Endothelial cell of umbilical vein (primary cell): ENCODE data around the gene HSFX1. TPM values are rescaled to one million over a fixed set of nuclear protein-coding genes. Genes with fewer than 3 reads are reported as not detected.

Experiments
- BruUV-seq: library from RNA; stranded (reverse); fragments of 400-500 nt; replicated peaks from 2 replicates; lab custom pipeline; 2021; lab: Mats Ljungman, UMichigan
- CTCF ChIA-PET: fragments of 300-600, 350-600 bp; sonication (Branson Sonifier 250); formaldehyde crosslinking; loops from one replicate; lab custom pipeline; 2021; ENCODE audit warnings: antibody characterized with exemption, inconsistent platforms; lab: Charles Lee
- POLR2A ChIA-PET: fragments of 300-600, 350-600 bp; sonication (Branson Sonifier 250); formaldehyde crosslinking; loops from one replicate; lab custom pipeline; 2021; ENCODE audit warnings: antibody characterized with exemption, inconsistent platforms; lab: Charles Lee
- DNase-seq: peaks from one replicate; pipeline ENCODE4 v3.0.0-alpha.2; 2011; ENCODE audit warnings: low read depth, low spot score
- FAIRE-seq: peaks from 2 replicates; lab custom pipeline; 2011; peaks lifted over from hg19 to GRCh38; lab: Jason Lieb, UNC
- H2AFZ ChIP-seq: 2 replicates; pipeline ENCODE4 v1.6.0; 2012; ENCODE audit warnings: low read depth, low read length, control low read depth, inconsistent platforms
- H3K27ac ChIP-seq: 2 replicates; pipeline ENCODE4 v1.5.1; 2011; ENCODE audit warnings: low read depth, mild to moderate bottlenecking, control low read depth, low read length, moderate library complexity; ENCODE audit not compliant: insufficient read depth
- H3K27me3 ChIP-seq, 2 experiments: 2 replicates each; pipeline versions ENCODE4 v1.6.0 to v1.6.1; 2011; ENCODE audit warnings: low read length in 2 of 2, mixed read lengths in 1 of 2; ENCODE audit not compliant: control insufficient read depth in 2 of 2, insufficient read depth in 2 of 2
- H3K36me3 ChIP-seq, 2 experiments: 2 replicates in 1 of 2; 3 replicates in 1 of 2; pipeline ENCODE4 v1.5.1; 2011; ENCODE audit warnings: low read length in 2 of 2, mild to moderate bottlenecking in 1 of 2, moderate library complexity in 1 of 2; ENCODE audit not compliant: control insufficient read depth in 2 of 2, insufficient read depth in 2 of 2; ENCODE audit errors: extremely low read depth in 1 of 2
- H3K4me1 ChIP-seq: 3 replicates; pipeline ENCODE4 v1.5.1; 2011; ENCODE audit warnings: mild to moderate bottlenecking, low read length; ENCODE audit not compliant: control insufficient read depth, insufficient read depth; ENCODE audit errors: extremely low read depth
- H3K4me2 ChIP-seq: 2 replicates; pipeline ENCODE4 v1.6.1; 2011; ENCODE audit warnings: low read length, control low read depth, mixed read lengths; ENCODE audit not compliant: insufficient read depth
- H3K4me3 ChIP-seq, 3 experiments: fragments of 200-600 bp in 1 of 3; sonication (generic), shearing (Covaris generic) in 1 of 3; replicated peaks in 1 of 3; 2 replicates each; pipeline ENCODE4 v1.5.1; 2011 to 2016; ENCODE audit warnings: control low read depth in 3 of 3, low read length in 3 of 3, mild to moderate bottlenecking in 2 of 3, inconsistent platforms in 1 of 3, low read depth in 1 of 3, moderate library complexity in 1 of 3; ENCODE audit not compliant: insufficient read depth in 1 of 3
- H3K79me2 ChIP-seq: 2 replicates; pipeline ENCODE4 v1.6.0; 2012; ENCODE audit warnings: low read length, inconsistent platforms; ENCODE audit not compliant: control insufficient read depth, insufficient read depth
- H3K9ac ChIP-seq: replicated peaks from 2 replicates; pipeline ENCODE3; 2011; ENCODE audit warnings: low read length, control low read depth; ENCODE audit not compliant: insufficient read depth; ENCODE audit errors: extremely low read depth
- H3K9me1 ChIP-seq: replicated peaks from 3 replicates; pipeline ENCODE4 v1.6.0; 2011; ENCODE audit warnings: mild to moderate bottlenecking, low read length; ENCODE audit not compliant: control insufficient read depth, insufficient read depth; ENCODE audit errors: extremely low read depth
- H3K9me3 ChIP-seq: replicated peaks from 2 replicates; pipeline ENCODE4 v1.5.1; 2012; ENCODE audit warnings: low read length, inconsistent platforms; ENCODE audit not compliant: control insufficient read depth, insufficient read depth
- H4K20me1 ChIP-seq: replicated peaks from 2 replicates; pipeline ENCODE3; 2011; ENCODE audit warnings: mild to moderate bottlenecking, low read length; ENCODE audit not compliant: control insufficient read depth, insufficient read depth; ENCODE audit errors: extremely low read depth
- EZH2 ChIP-seq: IDR thresholded peaks from 2 replicates; pipeline ENCODE4 v1.6.1; 2012; ENCODE audit warnings: borderline replicate concordance, low read depth, mild to moderate bottlenecking, moderate library complexity, low read length, inconsistent platforms; ENCODE audit not compliant: severe bottlenecking
- FOS ChIP-seq: IDR thresholded peaks from 2 replicates; pipeline ENCODE4 v1.6.1; 2011; ENCODE audit warnings: mild to moderate bottlenecking, low read length, moderate library complexity, borderline replicate concordance; ENCODE audit not compliant: insufficient read depth
- GATA2 ChIP-seq: IDR thresholded peaks from 2 replicates; pipeline ENCODE4 v1.7.0; 2011; ENCODE audit warnings: low read depth, mild to moderate bottlenecking, moderate library complexity, mixed read lengths, low read length; ENCODE audit not compliant: insufficient read length, insufficient read depth
- JUN ChIP-seq: IDR thresholded peaks from 2 replicates; pipeline ENCODE4 v1.6.1; 2011; ENCODE audit warnings: borderline replicate concordance, low read depth; ENCODE audit not compliant: insufficient read length, insufficient read depth
- MYC ChIP-seq: IDR thresholded peaks from one replicate; pipeline ENCODE4 v1.6.1; 2011; ENCODE audit warnings: mild to moderate bottlenecking, low read depth, low read length
- POLR2A ChIP-seq: IDR thresholded peaks from 2 replicates; pipeline ENCODE4 v1.6.1; 2012; ENCODE audit warnings: low read depth, mild to moderate bottlenecking, control low read depth, low read length
- POLR2AphosphoS5 ChIP-seq: IDR thresholded peaks from 2 replicates; pipeline ENCODE4 v1.6.1; 2012; ENCODE audit warnings: low read depth, mild to moderate bottlenecking, control low read depth, low read length, moderate library complexity; ENCODE audit not compliant: insufficient read depth
- dilution Hi-C: fragments of 300-500 bp; cut with MboI; formaldehyde crosslinking; loops from one replicate; pipeline ENCODE4 v1.15.0; 2019; ENCODE audit warnings: low sequenced_read_pairs; ENCODE audit not compliant: extremely low pct_ligation_motif_present
- intact Hi-C: fragments of 100-400 bp; cut with micrococcal nuclease; formaldehyde crosslinking; loops from one replicate; pipeline ENCODE4 v1.10.0; 2022
- polyA plus RNA-seq, 4 experiments: library from polyadenylated mRNA; depleted of rRNA in 3 of 4; stranded (reverse) in 3 of 4; unstranded in 1 of 4; fragments of >200 nt; gene quantifications; 2 replicates each; pipeline versions ENCODE4 v1.2.1 to v1.2.3, GENCODE V29; 2011 to 2012; ENCODE audit warnings: missing spikeins in 1 of 4
- total RNA-seq: library from RNA; stranded (reverse); gene quantifications from 2 replicates; pipeline ENCODE4 v1.2.3, GENCODE V29; 2021
- TF ChIP-seq, protein P1 (sequence below), 2 donors: IDR thresholded peaks; 1 replicate in 1 of 2; 2 replicates in 1 of 2; pipeline ENCODE4 v1.5.1; 2011; ENCODE audit warnings: low read length in 2 of 2, mild to moderate bottlenecking in 2 of 2, moderate library complexity in 2 of 2, control low read depth in 1 of 2, inconsistent platforms in 1 of 2, low read depth in 1 of 2; ENCODE audit not compliant: insufficient read depth in 1 of 2; ENCODE audit errors: extremely low read depth in 1 of 2
- TF ChIP-seq, protein P2 (sequence below): IDR thresholded peaks from 2 replicates; pipeline ENCODE4 v1.6.1; 2011; ENCODE audit not compliant: insufficient read depth, insufficient read length

Gene HSFX1
- total and polyA plus RNA-seq, 2 donors (not counting 3 experiments of a cell fraction or from before 2014, with no cell fraction given) = 0.68 to 0.88 TPM

DNA sequence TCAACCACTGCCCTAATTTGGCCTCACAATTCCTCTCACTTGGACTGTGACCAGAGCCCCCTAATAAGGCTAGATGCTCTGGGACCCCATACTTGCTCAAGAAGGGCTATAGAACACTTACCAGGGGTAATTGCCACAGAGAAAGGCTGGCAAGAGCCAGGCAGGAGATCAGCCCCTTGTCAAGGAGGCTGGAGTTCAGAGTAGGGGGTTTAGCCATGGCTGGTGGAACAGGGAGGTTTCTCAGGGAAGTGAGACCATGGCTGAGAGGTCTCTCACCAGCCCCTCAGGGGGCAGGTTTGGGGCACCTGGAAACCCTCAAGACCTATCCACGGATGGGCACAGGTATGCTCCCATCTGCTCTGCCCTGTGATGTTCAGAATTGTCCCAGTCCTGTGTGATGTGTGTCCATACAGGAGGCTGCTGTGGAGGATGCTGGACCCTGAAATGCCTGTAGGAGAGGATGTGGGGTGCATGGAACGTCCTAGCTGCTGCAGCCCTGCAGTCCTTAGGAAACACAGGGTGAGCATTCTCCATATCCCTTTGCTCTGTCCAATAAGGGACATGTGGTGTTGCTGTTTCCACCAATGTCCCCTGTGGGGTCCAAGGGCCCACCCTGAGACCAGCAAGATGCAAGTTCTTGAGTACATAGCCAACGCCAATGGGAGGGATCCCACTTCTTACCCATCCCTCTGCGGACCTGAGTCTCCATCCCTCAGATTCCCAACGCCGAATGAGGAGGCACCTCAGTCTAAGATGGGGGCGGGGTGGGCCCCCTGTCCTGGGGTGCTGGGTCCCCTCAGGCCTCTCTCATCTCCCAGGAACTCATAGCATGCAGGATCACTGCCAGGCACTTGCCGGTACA lies 16.4 kb upstream of the HSFX1 start:
- H3K27me3 ChIP-seq = no peaks in the 10 kb centered on the region
- no TSS peak for BruUV-seq
- CTCF ChIA-PET = no interaction called here
- FAIRE-seq (no peak), DNase-seq (no peak)
- intact Hi-C loops (no loop called here), dilution Hi-C loops (no loop called here)
- no peaks in the 10 kb centered on the region for H3K79me2 ChIP-seq
- no peak overlapping the region for H2AFZ ChIP-seq
- TF ChIP-seq, protein P1, sequence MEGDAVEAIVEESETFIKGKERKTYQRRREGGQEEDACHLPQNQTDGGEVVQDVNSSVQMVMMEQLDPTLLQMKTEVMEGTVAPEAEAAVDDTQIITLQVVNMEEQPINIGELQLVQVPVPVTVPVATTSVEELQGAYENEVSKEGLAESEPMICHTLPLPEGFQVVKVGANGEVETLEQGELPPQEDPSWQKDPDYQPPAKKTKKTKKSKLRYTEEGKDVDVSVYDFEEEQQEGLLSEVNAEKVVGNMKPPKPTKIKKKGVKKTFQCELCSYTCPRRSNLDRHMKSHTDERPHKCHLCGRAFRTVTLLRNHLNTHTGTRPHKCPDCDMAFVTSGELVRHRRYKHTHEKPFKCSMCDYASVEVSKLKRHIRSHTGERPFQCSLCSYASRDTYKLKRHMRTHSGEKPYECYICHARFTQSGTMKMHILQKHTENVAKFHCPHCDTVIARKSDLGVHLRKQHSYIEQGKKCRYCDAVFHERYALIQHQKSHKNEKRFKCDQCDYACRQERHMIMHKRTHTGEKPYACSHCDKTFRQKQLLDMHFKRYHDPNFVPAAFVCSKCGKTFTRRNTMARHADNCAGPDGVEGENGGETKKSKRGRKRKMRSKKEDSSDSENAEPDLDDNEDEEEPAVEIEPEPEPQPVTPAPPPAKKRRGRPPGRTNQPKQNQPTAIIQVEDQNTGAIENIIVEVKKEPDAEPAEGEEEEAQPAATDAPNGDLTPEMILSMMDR (IDR thresholded peaks at IDR 0.05; ENCODE audit: extremely low read depth in 1 of 2, insufficient read depth in 1 of 2, low read depth in 1 of 2, low read length in 2 of 2) = no peak
- TF ChIP-seq MYC (no peak), FOS (no peak), POLR2AphosphoS5 (no peak), GATA2 (no peak), EZH2 (no peak), POLR2A (no peak), JUN (no peak)
- TF ChIP-seq, protein P2, sequence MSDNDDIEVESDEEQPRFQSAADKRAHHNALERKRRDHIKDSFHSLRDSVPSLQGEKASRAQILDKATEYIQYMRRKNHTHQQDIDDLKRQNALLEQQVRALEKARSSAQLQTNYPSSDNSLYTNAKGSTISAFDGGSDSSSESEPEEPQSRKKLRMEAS = no peak
- H3K36me3 ChIP-seq = no peaks in the 10 kb centered on the region
- H3K9ac ChIP-seq = no peak overlapping the region
- H3K4me1 ChIP-seq = no peaks in the 10 kb centered on the region
- no peaks in the 10 kb centered on the region for H3K9me1 ChIP-seq
- H3K27ac ChIP-seq = no peak overlapping the region
- POLR2A ChIA-PET = no interaction called here
- H4K20me1 ChIP-seq = no peaks in the 10 kb centered on the region
- H3K4me3 ChIP-seq = no peak overlapping the region
- H3K4me2 ChIP-seq = no peak overlapping the region
- no peaks in the 10 kb centered on the region for H3K9me3 ChIP-seq
